SU-DHL-6 (cell line): ENCODE measurements around the gene NDUFS8.

Experiments used
- H2AFZ ChIP-seq: fragments of 200-600 bp; sonication (generic); 2 replicates; pipeline ENCODE4 v1.6.1; 2014; ENCODE audit warnings: low read depth, mild to moderate bottlenecking, moderate library complexity, mixed read lengths, antibody characterized with exemption, low read length; ENCODE audit not compliant: severe bottlenecking
- H3F3A ChIP-seq: fragments of 200-600 bp; shearing (Covaris generic); 2 replicates; pipeline ENCODE4 v1.6.0; 2016; ENCODE audit warnings: antibody characterized with exemption, mild to moderate bottlenecking; ENCODE audit not compliant: insufficient read depth
- H3K27ac ChIP-seq: fragments of 200-600 bp; sonication (generic); 2 replicates; pipeline ENCODE4 v1.5.1; 2016; ENCODE audit warnings: low read depth, mild to moderate bottlenecking, low read length, moderate library complexity, mixed read lengths
- H3K27me3 ChIP-seq: fragments of 200-600 bp; sonication (generic), shearing (Covaris generic); 2 replicates; pipeline ENCODE4 v1.6.0; 2014; ENCODE audit warnings: mild to moderate bottlenecking, low read length
- H3K36me3 ChIP-seq: fragments of 200-600 bp; sonication (generic); 2 replicates; pipeline ENCODE4 v1.6.1; 2014; ENCODE audit warnings: mild to moderate bottlenecking, low read length, mixed read lengths
- H3K4me2 ChIP-seq: fragments of 300-600, 200-600 bp; shearing (Covaris generic), sonication (generic); 2 replicates; pipeline ENCODE4 v1.6.0; 2014; ENCODE audit warnings: low read length, low read depth, mild to moderate bottlenecking; ENCODE audit not compliant: poor library complexity, severe bottlenecking
- H3K4me3 ChIP-seq: fragments of 200-600 bp; sonication (generic); 2 replicates; pipeline ENCODE4 v1.5.1; 2014; ENCODE audit warnings: antibody characterized with exemption, low read length, mild to moderate bottlenecking, mixed read lengths; ENCODE audit not compliant: insufficient read depth, poor library complexity, severe bottlenecking
- H3K79me2 ChIP-seq: fragments of 200-600 bp; sonication (generic); 2 replicates; pipeline ENCODE4 v1.6.1; 2014; ENCODE audit warnings: mild to moderate bottlenecking, low read length, moderate library complexity; ENCODE audit not compliant: insufficient read depth
- H3K9ac ChIP-seq: fragments of 200-600 bp; sonication (generic); 2 replicates; pipeline ENCODE4 v1.7.0; 2014; ENCODE audit warnings: mild to moderate bottlenecking, low read length
- H3K9me2 ChIP-seq: fragments of 200-600 bp; sonication (generic); replicated peaks from 2 replicates; pipeline ENCODE4 v1.6.1; 2014; ENCODE audit warnings: low read length; ENCODE audit not compliant: insufficient read depth
- H3K9me3 ChIP-seq: fragments of 200-600 bp; sonication (generic); 2 replicates; pipeline ENCODE4 v1.6.1; 2014; ENCODE audit warnings: low read length, mixed read lengths; ENCODE audit not compliant: insufficient read depth
- H4K20me1 ChIP-seq: fragments of 200-600 bp; sonication (generic); 2 replicates; pipeline ENCODE4 v1.6.1; 2014; ENCODE audit warnings: low read depth, mild to moderate bottlenecking, antibody characterized with exemption, low read length, moderate library complexity, mixed read lengths
- EZH2phosphoT487 ChIP-seq: fragments of 200-600 bp; sonication (generic), shearing (Covaris generic); conservative IDR thresholded peaks from 2 replicates; pipeline ENCODE4 v1.6.1; 2018; ENCODE audit warnings: mild to moderate bottlenecking, antibody characterized with exemption, low read length, moderate library complexity, mixed read lengths
- TF ChIP-seq, protein P1 (sequence below): fragments of 200-600 bp; sonication (generic); IDR thresholded peaks from one replicate; pipeline ENCODE4 v1.5.1; 2017; ENCODE audit warnings: antibody characterized with exemption, mild to moderate bottlenecking, low read length, moderate library complexity; ENCODE audit not compliant: insufficient read depth, poor library complexity, severe bottlenecking

Gene NDUFS8

GRCh38 chr11:68061508-68061907, 31.0 kb downstream of the NDUFS8 start:
- H3K36me3 ChIP-seq = peaks cover 3% of the 10 kb centered on the region; the same call in 1 of the 2 replicates
- H4K20me1 ChIP-seq = no peaks in the 10 kb centered on the region
- H3K27ac ChIP-seq = no peak overlapping the region
- H3K9me2 ChIP-seq = no peaks in the 10 kb centered on the region
- no peaks in the 10 kb centered on the region for H3K27me3 ChIP-seq
- no peak overlapping the region for H3K4me2 ChIP-seq
- H3K4me3 ChIP-seq = no peak overlapping the region
- no peaks in the 10 kb centered on the region for H3F3A ChIP-seq
- TF ChIP-seq EZH2phosphoT487 = no peak
- TF ChIP-seq, protein P1, sequence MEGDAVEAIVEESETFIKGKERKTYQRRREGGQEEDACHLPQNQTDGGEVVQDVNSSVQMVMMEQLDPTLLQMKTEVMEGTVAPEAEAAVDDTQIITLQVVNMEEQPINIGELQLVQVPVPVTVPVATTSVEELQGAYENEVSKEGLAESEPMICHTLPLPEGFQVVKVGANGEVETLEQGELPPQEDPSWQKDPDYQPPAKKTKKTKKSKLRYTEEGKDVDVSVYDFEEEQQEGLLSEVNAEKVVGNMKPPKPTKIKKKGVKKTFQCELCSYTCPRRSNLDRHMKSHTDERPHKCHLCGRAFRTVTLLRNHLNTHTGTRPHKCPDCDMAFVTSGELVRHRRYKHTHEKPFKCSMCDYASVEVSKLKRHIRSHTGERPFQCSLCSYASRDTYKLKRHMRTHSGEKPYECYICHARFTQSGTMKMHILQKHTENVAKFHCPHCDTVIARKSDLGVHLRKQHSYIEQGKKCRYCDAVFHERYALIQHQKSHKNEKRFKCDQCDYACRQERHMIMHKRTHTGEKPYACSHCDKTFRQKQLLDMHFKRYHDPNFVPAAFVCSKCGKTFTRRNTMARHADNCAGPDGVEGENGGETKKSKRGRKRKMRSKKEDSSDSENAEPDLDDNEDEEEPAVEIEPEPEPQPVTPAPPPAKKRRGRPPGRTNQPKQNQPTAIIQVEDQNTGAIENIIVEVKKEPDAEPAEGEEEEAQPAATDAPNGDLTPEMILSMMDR = no peak
- no peaks in the 10 kb centered on the region for H3K79me2 ChIP-seq
- no peak overlapping the region for H2AFZ ChIP-seq
- no peaks in the 10 kb centered on the region for H3K9me3 ChIP-seq
- no peak overlapping the region for H3K9ac ChIP-seq

DNA sequence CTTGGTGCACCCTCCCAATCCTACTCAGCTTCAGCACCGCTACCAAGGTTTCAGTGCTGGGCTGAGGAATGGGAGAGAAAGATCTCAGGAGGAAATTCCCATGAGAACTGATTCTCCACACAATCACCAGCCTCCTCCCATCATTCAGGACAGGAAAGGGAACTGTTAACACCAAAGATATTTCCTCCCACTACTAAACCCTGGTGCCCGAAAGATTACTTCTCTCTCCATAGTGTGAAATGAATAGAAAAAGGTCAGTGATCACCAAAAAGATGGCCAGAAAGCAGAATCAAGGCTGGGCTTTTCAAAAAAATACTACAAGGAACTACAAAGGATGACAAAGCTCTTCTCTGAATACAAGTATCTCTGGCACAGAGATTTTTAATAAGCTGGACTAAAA, 34.4 kb downstream of the NDUFS8 start:
- Histone ChIP-seq H3F3A (no peaks in the 10 kb centered on the region), H3K9me3 (no peaks in the 10 kb centered on the region), H4K20me1 (no peaks in the 10 kb centered on the region), H2AFZ (no peak overlapping the region), H3K4me2 (no peak overlapping the region), H3K79me2 (no peaks in the 10 kb centered on the region), H3K9ac (no peak overlapping the region), H3K36me3 (0 out of 2 replicates have a peak, but pooled peaks cover 3% of the 10 kb centered on the region), H3K27ac (no peak overlapping the region), H3K27me3 (no peaks in the 10 kb centered on the region), H3K9me2 (no peaks in the 10 kb centered on the region), H3K4me3 (no peak overlapping the region)
- TF ChIP-seq EZH2phosphoT487 = no peak

DNA sequence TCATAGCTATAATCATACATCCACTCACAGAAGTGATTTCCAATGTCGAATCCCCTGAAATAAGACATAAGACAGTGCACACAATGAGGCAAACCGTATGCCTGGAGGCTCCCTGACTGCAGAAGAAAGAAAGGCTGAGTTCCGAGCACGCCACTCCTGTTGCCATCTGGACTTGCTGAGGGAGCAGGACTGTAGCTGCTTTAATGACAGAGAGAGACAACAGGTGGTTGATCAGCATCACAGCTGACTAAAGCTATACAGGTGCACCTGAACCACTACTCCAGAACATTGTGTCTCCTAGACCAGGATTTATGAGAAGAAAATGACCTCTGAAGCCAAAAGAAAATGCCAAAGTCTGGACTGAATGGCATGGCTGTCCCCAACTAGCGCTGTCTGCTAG, 35.4 kb downstream of the NDUFS8 start:
- Histone ChIP-seq H3K36me3 (0 out of 2 replicates have a peak, but pooled peaks cover 3% of the 10 kb centered on the region), H2AFZ (no peak overlapping the region), H3F3A (no peaks in the 10 kb centered on the region), H3K27ac (no peak overlapping the region), H3K79me2 (no peaks in the 10 kb centered on the region), H3K27me3 (no peaks in the 10 kb centered on the region), H3K9me2 (no peaks in the 10 kb centered on the region), H3K4me2 (no peak overlapping the region), H3K4me3 (no peak overlapping the region), H4K20me1 (no peaks in the 10 kb centered on the region), H3K9ac (no peak overlapping the region), H3K9me3 (no peaks in the 10 kb centered on the region)
- TF ChIP-seq EZH2phosphoT487 = no peak
- TF ChIP-seq, protein P1 = no peak

- Histone ChIP-seq H3K9me3 (no peaks in the 10 kb centered on the region), H4K20me1 (no peaks in the 10 kb centered on the region), H3K9me2 (no peaks in the 10 kb centered on the region), H3K27ac (no peak overlapping the region), H2AFZ (no peak overlapping the region), H3K27me3 (no peaks in the 10 kb centered on the region), H3F3A (no peaks in the 10 kb centered on the region), H3K79me2 (no peaks in the 10 kb centered on the region), H3K4me2 (no peak overlapping the region), H3K4me3 (no peak overlapping the region), H3K9ac (no peak overlapping the region), H3K36me3 (0 out of 2 replicates have a peak, but pooled peaks cover 3% of the 10 kb centered on the region)
- TF ChIP-seq, protein P1 = no peak
- TF ChIP-seq EZH2phosphoT487 = no peak
Measured at GRCh38 chr11:68066742-68067141, 36.3 kb downstream of the NDUFS8 start.
